AML-193 (cell line): ENCODE results near the gene CALHM1.
A peak's percentile ranks its signal among the peaks of the same experiment; 100 is the strongest.
"Not testable (repeated sequence)": the region's sequence is repeated elsewhere in the genome, so short reads cannot be mapped to it uniquely, and the experiment has no call there.

ENCODE experiments used
- DNase-seq, 2 experiments: peaks; one replicate each; lab custom pipeline; 2025; lab: John Stamatoyannopoulos, UW

Gene CALHM1

DNA sequence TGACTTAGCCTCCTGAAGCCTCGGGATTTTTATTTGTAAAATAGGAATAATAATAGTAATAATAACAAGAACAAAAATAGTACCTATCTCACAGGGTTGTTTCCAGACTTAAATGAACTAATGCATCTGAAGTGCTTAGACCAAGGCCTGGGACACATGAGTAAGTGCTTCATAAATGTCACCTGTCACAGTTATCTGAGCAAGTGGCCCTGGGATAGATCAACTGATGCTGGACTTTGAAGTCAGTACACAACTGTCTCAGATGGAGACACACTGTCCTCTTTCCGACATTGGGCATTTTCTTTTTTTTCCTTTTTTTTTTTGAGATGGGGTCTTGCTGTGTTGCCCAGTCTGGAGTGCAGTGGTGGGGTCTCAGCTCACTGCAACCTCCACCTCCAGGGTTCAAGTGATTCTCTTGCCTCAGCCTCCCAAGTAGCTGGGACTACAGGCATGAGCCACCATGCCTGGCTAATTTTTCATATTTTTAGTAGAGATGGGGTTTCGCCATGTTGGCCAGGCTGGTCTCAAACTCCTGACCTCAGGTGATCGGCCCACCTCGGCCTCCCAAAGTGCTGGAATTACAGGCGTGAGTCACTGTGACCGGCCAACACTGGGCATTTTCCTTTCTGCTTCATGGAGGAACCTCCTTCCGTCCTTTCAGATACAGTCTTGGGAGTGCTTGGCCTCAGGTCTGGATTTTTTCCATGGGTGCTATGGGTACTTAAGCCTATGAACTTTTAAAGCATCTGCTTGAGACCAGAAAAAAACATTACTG, 28.1 kb upstream of the CALHM1 start:
- not testable (repeated sequence) for DNase-seq

DNA sequence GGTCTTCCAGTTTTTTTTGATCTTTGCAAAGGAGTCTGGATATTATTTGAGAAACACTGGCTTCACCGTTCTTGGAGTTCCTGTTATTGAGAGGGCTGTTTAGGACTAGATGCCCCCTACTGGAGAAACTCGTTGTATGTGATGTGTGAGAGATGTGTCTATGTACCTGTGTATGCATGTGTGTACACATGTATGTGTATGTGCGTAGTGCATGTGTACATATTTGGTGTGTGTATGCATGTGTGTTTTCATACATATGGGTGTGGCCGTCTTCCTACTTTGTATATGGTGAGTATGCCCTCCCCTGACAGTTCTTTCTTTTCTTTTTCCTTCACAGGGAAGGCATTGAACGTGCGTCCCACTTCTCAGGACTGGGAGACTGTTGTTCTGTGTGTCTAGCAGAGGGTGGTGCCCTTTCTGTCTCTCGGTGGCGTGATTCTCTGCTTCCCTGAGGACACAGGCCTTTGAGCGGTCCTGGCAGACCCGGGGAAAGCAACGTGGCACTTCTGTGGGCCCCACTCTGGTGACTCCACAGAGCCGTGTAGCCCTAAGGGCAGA, 23.4 kb upstream of the CALHM1 start:
- peak; percentile 76 for DNase-seq

GRCh38 chr10:103480521-103480920, 21.8 kb upstream of the CALHM1 start:
- no peak for DNase-seq

DNA sequence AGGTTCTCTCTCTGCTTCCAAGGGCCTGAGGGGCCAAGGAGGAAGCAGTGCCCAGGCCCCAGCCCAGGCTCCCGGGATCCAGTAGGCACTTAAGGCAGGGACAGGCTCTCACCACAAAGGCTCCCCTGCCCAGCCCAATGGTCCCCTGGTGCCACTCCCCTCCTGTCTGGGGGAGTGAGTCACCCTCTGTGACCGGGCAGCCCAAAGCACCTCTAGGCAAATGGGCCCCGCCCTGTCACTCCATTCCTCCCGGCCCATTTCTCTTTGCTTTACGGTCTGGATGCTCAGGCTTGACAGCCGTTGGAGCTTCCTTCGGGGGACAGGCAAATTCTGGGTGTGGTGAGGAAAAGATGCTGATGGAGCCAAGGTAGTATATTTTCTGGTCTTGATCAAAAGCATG, 20.4 kb upstream of the CALHM1 start, which contains the start of gene CALHM3:
TSS of gene CALHM3 (minus strand) at position 106 of the 400 bp plus-strand sequence. CDS start 208 bp downstream, outside the sequence.
- no peak for DNase-seq

DNA sequence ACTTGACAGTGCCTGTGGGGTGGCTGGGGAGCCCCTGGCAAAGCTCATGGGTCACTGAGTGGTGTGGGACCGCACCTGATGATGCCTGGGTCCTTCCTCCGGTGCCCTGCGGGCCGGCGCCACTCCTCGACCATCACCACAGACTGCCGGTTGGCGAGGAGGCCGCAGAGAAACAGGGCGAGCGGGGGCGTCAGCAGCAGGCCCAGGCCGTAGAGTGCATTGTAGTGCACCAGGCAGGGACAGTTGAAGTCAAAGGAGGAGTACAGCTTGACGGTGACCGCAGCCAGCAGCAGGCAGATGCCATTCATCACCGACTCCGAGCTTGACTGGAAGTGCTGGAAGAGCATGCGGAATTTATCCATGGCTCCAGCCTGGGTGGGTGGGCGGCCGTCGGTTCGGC, 20.0 kb upstream of the CALHM1 start:
- DNase-seq: no peak

- no peak for DNase-seq
Measured at GRCh38 chr10:103476046-103476768, 17.5 kb upstream of the CALHM1 start.

DNA sequence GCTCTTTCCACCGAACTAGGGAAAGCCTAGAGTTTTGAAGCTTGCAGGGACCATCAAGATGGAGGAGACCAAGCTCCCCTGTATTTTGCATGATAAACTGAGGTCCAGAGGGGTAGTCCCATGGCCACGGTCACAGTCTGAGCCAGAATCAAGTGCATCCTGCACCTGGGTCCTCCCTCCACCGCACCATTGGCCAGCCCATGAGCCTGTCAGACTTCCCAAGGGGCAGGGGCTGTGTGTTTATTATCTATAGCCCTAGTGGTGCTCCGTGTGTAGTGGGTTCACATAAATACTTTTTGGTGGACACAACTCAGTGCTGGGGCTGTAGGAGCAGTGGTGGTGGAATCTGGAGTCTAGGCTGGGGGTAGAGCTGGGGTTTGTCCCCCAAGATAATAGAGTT, 16.7 kb upstream of the CALHM1 start:
- no peak for DNase-seq

GRCh38 chr10:103474077-103474476, 15.4 kb upstream of the CALHM1 start:
- no peak for DNase-seq

DNA sequence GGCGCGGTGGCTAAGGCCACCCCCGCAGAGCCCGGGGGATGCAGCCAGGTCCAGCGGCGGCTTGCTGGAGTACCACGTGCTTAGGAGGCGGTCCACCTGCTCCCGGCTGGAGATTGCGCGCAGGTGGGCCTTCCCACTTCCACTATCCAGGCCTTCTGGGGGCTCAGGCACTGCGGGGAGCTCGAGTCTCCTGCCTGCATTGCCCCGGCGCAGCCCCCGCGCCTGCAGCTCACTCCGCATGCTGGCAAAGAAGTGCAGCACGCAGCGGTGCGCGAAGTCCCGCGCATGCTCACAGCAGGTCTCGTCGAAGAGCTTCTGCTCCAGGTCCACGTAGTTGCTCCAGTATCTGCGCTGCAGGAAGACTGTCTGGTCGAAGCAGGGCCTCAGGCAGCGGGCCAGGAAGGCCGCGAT, 14.6 kb upstream of the CALHM1 start:
- DNase-seq: no peak

DNA sequence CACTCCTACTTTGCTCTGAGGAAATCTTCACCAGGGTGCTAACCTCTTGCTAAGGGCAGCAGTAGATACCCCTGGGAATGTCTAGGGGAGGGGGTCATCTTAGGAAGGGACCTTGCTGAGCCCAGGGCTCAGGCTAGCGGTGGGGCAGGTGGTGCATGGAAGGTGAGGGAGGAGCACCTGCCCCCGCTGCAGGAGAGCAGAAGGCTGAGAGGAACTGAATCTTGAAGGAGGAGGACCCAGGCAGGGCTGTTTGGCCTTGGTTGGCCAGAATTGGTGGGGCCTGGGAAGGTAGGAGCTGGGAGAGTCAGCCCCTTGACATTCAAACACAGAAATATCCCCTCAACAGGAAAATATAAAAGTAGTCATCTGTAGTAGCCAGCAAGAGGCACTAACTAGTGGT, 13.3 kb upstream of the CALHM1 start:
- no peak for DNase-seq

DNA sequence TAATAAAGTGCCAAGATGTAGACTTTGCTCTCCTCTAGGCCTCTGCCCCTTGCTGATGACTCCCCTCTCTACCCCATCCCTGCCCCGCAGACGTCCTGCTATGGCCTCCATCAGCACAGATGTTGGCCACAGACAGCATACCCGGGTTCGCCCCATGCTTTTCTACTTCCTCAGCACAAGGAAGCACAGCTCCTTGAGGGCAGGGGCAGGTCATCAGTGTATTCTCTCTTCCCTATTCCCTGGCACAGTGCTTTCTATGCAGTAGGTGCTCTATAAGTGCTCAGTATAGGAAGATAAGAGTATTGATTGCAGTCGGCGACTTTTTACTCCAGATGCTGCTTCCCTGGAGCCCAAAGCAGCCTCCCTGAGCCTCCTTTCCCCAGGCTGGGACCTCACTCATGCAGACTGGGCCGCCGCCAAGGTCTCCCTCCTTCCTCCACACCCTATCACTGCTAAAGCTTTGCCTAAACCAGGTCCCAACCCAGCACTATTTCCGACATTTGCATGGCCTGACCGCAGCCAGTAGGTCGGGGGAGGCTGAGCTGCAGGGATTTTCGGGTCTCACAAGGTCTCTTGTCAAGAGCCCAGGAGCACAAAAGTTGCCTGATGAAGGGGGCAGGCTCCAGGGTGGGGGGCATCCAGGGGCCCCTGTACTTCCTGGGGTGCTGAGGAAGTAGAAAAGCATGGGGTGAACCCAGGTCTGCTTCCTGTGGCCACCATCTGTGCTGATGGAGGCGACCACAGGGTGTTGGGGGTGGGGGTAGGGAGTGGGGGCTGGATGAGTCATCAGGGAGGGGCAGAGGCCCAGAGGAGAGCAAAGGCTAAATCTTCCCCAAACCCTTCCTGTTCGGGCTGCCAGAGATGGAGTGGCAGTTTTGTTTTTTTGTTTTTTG, 12.3 kb upstream of the CALHM1 start:
- peak; percentile 78 to 87 for DNase-seq

GRCh38 chr10:103469201-103469600, 10.5 kb upstream of the CALHM1 start:
- DNase-seq: no peak

GRCh38 chr10:103467406-103467805, 8.7 kb upstream of the CALHM1 start:
- no peak for DNase-seq

DNA sequence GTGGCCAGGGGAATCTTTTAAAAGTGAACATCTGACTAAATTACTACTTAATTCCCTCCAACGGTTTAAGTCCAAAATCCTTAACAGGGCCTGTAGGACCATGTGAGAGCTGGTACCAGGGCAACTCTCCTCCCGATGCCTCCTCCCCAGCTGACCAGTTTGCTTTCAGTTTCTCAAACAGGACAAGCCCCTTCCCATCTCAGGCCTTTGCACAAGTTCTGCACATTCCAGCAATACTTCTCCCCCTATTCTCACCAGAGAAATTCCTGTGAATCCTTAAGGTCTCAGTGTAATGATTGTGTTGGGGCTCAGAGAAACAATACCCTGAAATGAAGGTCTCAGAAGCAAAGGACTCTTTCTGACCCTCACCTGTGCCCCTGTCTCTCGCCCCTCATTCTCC, 8.0 kb upstream of the CALHM1 start:
- DNase-seq: no peak

- DNase-seq: no peak
Measured at GRCh38 chr10:103465411-103466179, 6.9 kb upstream of the CALHM1 start.

DNA sequence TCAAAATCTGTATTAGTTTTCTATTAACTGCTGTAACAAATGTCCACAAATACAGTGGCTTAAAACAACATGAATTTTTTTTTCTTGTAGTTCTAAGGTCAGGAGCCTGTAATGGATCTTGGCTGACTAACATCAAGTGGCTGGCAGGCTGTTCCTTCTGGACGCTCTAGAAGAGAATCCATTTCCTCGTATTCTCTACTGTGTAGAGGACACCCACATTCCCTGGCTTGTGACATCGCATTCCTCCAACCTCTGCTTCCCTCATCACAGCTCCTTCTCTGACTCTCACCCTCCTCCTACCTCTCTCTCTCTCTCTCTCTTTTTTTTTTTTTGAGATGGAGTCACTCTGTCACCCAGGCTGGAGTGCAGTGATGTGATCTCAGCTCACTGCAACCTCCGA, 4.8 kb upstream of the CALHM1 start:
- DNase-seq: no peak

DNA sequence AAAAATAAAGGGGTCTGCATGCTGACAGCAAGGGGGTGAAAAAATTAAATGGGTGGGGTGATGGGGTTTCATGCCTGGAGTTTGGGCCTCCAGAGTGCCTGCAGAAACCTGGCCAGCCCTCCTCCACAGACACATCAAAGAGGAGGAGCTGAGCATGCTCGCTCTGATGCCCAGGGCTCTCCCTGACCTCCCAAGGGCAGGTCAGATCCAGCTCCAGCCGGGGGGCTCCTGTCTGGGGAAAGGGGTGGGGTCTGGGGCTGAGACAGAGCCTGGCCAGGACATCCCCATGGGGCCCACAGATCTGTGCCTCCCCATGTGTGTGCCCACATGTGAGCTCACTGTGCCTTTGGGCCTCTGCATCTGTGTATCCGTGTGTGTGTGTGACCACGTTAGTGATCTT, 915 bp upstream of the CALHM1 start:
- no peak for DNase-seq

DNA sequence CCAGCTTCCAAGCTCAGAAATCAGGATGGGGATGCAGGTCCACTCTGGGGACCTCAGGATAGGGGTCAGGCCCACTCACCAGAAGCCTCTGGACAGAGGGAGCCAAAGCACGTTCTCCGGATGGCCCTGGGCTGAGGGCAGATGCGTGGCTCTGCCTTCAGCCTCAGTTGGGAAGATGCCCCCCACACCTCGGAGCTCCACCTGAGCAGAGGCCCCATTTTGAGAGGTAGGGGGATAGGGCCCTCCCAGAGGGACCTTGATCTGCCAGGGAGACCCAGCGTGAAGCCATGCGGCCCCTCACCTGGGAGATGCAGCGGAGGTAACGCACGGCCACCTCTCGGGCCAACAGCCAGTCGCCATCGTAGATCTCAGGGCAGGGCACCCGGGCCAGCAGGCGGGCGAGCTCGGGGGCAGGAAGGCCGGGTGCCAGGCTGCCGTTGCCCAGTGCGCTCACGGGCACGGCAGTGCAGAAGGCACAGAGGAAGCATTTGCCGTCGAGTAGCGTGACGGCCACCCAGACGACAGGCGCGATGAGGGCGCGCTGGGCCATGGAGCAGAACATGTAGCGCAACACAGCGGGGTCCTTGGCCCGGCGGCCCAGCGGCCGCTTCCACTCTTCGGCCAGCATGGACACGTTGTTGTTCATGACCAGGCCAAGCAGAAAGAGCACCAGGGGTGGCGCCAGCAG, 660 bp downstream of the CALHM1 start:
- DNase-seq: no peak

DNA sequence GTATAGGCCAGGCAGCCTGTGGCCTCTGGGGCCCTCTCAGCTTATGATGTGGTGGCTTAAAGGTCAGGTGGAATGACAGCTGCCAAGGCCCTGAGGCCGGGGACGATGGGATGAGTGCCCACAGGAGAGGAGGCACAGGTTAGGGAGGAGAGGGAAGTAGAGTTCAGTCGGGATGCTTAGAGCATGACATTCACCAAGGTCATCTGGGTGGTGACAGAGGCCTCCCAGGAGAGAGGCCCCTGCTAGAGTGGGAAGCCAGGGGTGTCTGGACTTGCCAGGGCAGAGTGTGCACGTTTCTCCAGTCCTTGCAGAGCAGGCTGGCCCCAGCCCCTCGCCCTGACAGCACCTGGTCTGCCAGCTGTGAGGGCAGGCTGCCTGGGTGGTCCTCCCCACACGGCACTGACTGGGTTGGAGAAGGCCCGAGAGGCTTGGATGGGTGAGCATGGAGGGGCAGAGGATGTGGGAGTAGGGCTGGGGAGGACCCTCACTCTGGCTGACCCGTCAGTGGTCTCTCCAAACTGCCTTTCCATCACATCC, 1.5 kb downstream of the CALHM1 start:
- no peak for DNase-seq

DNA sequence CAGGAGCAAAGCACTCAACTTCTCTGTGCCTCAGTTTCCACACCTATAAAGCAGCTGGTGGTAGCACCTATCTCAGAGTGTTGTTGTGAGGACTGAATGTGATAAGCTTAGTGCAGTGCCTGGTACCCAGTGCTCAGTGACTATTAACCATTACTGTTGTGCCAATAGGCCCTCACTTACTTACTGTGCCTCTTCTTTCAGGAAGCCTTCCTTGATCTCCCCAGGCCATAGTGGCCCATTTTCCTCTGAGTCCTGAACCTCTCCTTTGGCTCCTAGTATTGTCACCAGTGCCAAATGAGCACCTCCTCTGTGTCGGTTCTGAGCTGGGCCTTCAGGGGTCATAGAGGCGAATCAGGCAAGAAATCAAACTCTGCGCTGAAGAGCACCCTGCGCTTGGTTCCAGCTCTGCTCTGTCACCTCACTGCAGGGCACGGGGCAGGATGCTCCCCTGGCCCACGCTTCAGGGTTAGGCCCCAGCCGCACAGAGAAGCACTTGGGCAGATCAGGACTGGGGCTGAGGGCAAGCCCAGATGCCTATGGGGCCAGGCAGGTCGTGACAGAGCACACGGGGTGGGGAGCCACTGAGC, 2.5 kb downstream of the CALHM1 start:
- no peak for DNase-seq
